ENCODE results near the gene METAP1D. TPM values are rescaled to one million over a fixed set of nuclear protein-coding genes. Genes with fewer than 3 reads are reported as not detected.
"Not testable (repeated sequence)": the region's sequence is repeated elsewhere in the genome, so short reads cannot be mapped to it uniquely, and the experiment has no call there.

The METAP1D gene
- total RNA-seq, 1 donor from 2014 or later: 8.3 TPM

DNA sequence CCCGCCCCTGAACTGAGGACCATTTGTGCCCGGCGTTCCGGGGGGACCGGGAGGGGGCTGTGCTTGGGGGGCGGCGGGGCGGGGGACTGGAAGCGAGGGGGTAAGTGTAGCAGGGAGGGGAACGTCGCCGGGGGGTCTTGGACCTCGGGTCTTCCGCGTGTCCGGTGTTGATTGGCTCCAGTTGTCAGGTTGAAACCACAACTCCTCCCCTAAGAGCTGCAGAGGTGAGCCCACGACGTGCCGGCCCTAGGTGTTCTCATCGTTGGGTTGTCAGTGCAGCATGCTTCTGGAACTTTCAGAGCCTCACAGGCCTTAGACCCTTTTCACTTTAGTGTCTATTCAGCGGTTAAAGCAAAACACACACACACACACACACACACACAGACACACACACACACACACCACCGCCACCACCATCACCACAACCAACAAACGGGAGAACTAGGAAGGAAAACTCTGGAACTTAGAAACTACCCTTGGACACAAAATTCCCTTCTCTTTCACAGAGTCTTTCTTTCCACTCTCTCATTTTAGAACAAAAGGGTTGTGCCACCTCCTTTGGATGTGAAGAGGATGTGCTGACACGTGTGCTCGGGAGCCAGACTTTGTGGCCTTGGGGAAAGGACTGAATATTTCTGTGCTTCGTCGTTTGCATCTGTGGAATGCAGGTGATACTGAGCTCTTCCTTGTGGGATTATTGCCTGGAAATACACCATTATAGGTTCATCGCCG is 109.7 kb downstream of the METAP1D start:
- Mint-ChIP-seq H3K9me3 (ENCODE audit: low read depth) (no peaks in the 10 kb centered on the region), H3K27me3 (peaks cover 59% of the 10 kb centered on the region), H3K36me3 (ENCODE audit: insufficient read depth) (no peaks in the 10 kb centered on the region), H3K4me1 (ENCODE audit: low read depth) (peaks cover 2% of the 10 kb centered on the region), H3K27ac (no peak overlapping the region), H3K4me3 (ENCODE audit: low read depth) (no peak overlapping the region)
- DNase-seq (ENCODE audit: low spot score, unreplicated experiment): no peak
- TF ChIP-seq, protein P1, sequence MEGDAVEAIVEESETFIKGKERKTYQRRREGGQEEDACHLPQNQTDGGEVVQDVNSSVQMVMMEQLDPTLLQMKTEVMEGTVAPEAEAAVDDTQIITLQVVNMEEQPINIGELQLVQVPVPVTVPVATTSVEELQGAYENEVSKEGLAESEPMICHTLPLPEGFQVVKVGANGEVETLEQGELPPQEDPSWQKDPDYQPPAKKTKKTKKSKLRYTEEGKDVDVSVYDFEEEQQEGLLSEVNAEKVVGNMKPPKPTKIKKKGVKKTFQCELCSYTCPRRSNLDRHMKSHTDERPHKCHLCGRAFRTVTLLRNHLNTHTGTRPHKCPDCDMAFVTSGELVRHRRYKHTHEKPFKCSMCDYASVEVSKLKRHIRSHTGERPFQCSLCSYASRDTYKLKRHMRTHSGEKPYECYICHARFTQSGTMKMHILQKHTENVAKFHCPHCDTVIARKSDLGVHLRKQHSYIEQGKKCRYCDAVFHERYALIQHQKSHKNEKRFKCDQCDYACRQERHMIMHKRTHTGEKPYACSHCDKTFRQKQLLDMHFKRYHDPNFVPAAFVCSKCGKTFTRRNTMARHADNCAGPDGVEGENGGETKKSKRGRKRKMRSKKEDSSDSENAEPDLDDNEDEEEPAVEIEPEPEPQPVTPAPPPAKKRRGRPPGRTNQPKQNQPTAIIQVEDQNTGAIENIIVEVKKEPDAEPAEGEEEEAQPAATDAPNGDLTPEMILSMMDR (IDR thresholded peaks at IDR 0.05; ENCODE audit: unreplicated experiment): no peak

DNA sequence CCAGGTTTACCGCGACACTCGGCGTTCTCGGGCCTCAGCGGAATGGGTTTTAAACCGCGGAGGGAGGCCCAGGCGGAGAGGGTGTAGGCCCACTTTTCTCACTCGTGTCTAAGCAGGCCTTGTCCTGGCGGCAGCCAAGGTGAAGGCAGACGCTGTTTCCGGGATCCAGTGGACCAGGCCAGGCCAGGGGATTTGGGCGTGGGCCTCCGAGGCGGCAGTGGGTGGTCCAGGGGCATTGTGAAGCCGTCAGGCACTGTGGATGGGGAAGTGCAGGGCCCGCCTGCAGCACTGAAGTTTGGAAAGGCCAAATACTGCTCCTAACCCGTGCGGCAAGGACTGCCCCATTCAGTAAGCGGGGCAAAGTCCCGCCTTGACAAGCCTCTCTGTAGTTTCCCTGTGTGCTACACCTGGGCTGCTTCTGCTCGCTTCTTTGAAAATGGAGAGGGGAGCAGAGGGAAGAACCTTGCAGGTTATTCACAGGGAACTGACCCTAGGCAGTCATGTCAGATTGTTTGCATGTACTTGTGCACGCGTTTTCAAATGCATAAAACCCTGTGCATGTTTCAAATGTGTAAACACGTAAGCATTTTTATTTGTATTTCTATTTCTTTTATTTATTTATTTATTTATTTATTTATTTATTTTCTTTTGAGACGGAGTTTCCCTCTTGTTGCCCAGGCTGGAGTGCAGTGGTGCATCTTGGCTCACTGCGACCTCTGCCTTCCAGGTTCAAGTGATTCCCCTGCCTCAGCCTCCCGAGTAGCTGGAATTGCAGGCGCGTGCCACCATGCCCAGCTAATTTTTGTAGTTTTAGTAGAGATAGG is 110.4 kb downstream of the METAP1D start:
- H3K4me1 Mint-ChIP-seq (ENCODE audit: low read depth): peaks cover 2% of the 10 kb centered on the region
- TF ChIP-seq, protein P1 (IDR thresholded peaks at IDR 0.05; ENCODE audit: unreplicated experiment): no peak
- H3K4me3 Mint-ChIP-seq (ENCODE audit: low read depth): no peak overlapping the region
- no peak overlapping the region for H3K27ac Mint-ChIP-seq
- no peaks in the 10 kb centered on the region for H3K36me3 Mint-ChIP-seq (ENCODE audit: insufficient read depth)
- H3K9me3 Mint-ChIP-seq (ENCODE audit: low read depth): no peaks in the 10 kb centered on the region
- peaks cover 56% of the 10 kb centered on the region for H3K27me3 Mint-ChIP-seq
- DNase-seq (ENCODE audit: low spot score, unreplicated experiment): no peak

DNA sequence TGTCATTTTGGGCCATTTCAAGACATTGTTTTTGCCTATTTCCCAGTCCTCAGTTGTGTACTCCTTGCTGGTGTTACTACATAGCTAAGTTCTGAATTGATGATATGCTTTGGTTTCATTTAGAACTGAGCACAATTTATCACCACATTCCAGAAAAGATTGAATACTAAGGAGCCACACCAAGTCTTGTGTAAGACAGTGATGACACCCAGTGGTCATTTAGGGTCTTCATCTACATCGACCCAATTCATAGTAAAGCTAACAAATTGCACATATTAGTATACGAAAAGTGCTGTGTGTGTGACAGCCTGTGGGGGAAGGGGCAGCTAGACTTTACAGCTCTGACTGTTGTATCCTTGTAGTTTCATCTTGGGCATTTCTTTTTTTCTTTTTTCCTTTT is 113.9 kb downstream of the METAP1D start:
- DNase-seq (ENCODE audit: low spot score, unreplicated experiment): no peak
- Mint-ChIP-seq H3K4me1 (ENCODE audit: low read depth) (no peaks in the 10 kb centered on the region), H3K9me3 (ENCODE audit: low read depth) (no peaks in the 10 kb centered on the region), H3K4me3 (ENCODE audit: low read depth) (no peak overlapping the region), H3K27ac (no peak overlapping the region), H3K36me3 (ENCODE audit: insufficient read depth) (no peaks in the 10 kb centered on the region), H3K27me3 (peaks cover 30% of the 10 kb centered on the region)
- TF ChIP-seq, protein P1 (IDR thresholded peaks at IDR 0.05; ENCODE audit: unreplicated experiment): no peak

DNA sequence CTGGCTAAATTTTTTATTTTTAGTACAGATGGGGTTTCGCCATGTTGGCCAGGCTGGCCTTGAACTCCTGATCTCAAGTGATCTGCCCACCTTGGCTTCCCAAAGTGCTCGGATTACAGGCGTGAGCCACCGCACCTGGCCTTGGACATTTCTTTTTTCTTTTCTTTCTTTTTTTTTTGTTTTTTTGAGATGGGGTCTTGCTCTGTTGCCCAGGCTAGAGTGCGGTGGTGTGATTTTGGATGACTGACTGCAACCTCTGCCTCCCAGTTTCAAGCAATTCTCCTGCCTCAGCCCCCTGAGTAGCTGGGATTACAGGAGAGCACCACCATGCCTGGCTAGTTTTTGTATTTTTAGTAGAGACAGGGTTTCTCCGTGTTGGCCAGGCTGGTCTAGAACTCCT is 114.4 kb downstream of the METAP1D start:
- not testable (repeated sequence) for H3K4me1 Mint-ChIP-seq (ENCODE audit: low read depth); H3K36me3 Mint-ChIP-seq (ENCODE audit: insufficient read depth); DNase-seq (ENCODE audit: low spot score, unreplicated experiment); H3K27ac Mint-ChIP-seq; H3K4me3 Mint-ChIP-seq (ENCODE audit: low read depth); H3K9me3 Mint-ChIP-seq (ENCODE audit: low read depth)
- H3K27me3 Mint-ChIP-seq: peaks cover 33% of the 10 kb centered on the region

DNA sequence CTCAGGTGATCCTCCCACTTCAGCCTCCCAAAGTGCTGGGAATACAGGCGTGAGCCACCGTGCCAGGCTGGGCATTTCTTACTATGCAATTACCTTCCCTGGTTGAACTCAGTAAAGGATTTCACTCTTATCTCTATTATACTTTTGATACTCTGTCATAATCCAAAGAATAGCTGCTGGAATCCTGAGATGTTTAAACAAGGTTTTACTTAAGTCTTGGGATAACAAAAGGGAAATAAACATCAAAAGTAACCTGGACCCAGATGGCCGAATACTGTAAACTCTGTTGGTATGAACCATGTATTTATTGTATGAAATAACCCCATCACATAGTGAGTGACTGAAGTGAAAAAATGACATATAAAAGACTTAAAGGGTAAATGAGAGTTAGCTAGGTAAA is 114.8 kb downstream of the METAP1D start:
- H3K36me3 Mint-ChIP-seq (ENCODE audit: insufficient read depth): no peaks in the 10 kb centered on the region
- no peaks in the 10 kb centered on the region for H3K4me1 Mint-ChIP-seq (ENCODE audit: low read depth)
- peaks cover 33% of the 10 kb centered on the region for H3K27me3 Mint-ChIP-seq
- no peak overlapping the region for H3K4me3 Mint-ChIP-seq (ENCODE audit: low read depth)
- DNase-seq (ENCODE audit: low spot score, unreplicated experiment): no peak
- no peak overlapping the region for H3K27ac Mint-ChIP-seq
- no peaks in the 10 kb centered on the region for H3K9me3 Mint-ChIP-seq (ENCODE audit: low read depth)
- TF ChIP-seq, protein P1 (IDR thresholded peaks at IDR 0.05; ENCODE audit: unreplicated experiment): no peak

All from progenitor cell of endocrine pancreas (in vitro differentiated cells).